GM12891 (cell line): Measurements from ENCODE around the gene MED29.

Experiments
- PAX5 ChIP-seq: IDR thresholded peaks from 2 replicates; pipeline ENCODE4 v1.6.1; 2011; ENCODE audit warnings: low read length, moderate library complexity, mild to moderate bottlenecking; ENCODE audit not compliant: insufficient read depth, severe bottlenecking
- POLR2A ChIP-seq: IDR thresholded peaks from 2 replicates; pipeline ENCODE4 v1.6.1; 2011; ENCODE audit warnings: low read depth, low read length, control low read depth
- POLR2AphosphoS5 ChIP-seq: IDR thresholded peaks from 2 replicates; pipeline ENCODE4 v1.6.1; 2011; ENCODE audit warnings: low read depth, low read length, control low read depth
- SPI1 ChIP-seq: IDR thresholded peaks from 2 replicates; pipeline ENCODE4 v1.6.1; 2011; ENCODE audit warnings: low read depth, low read length, control low read depth
- TAF1 ChIP-seq: IDR thresholded peaks from 2 replicates; pipeline ENCODE4 v1.6.1; 2011; ENCODE audit warnings: low read depth, low read length, control low read depth

DNA sequence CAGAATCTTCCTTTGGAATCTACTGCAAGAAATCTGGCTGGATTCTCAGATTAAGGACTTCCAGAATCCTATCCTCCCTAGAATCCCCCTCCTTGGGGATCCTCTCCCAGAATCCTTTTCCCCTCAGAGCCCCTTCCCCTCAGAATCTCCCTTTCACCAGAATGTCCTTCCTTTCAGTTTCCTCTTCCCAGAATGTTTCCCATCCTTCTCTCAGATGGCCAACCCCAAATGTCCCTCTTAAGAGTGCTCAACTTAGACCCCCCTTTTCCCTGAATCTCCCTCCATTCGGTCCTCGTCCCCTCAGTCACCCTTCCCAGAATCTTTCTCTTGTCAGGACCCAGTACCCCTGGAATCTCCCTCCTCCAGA, 45.2 kb downstream of the MED29 start:
- TF ChIP-seq SPI1 (no peak), POLR2A (no peak), POLR2AphosphoS5 (no peak), TAF1 (no peak), PAX5 (no peak)
